Lung (tissue), 12 donors: Measurements from ENCODE around the gene OMP. TPM values are rescaled to one million over a fixed set of nuclear protein-coding genes. Genes with fewer than 3 reads are reported as not detected.

Source experiments
- ATAC-seq: fragments of 200-7000 bp; cut with Tn5 transposase; one replicate; pipeline ENCODE4 v1.9.1; 2020; ENCODE audit warnings: moderate number of reproducible peaks; ENCODE audit not compliant: insufficient read depth, low FRiP score
- DNase-seq, 3 donors: peaks; one replicate each; pipeline ENCODE4 v3.0.0-alpha.2; 2013 to 2017
- H3K27ac ChIP-seq, 2 donors: one replicate each; pipeline ENCODE4 v1.5.1; 2013; ENCODE audit warnings: mild to moderate bottlenecking in 2 of 2, moderate library complexity in 2 of 2, control low read depth in 1 of 2, inconsistent platforms in 1 of 2, low read depth in 1 of 2, low read length in 1 of 2
- H3K27me3 ChIP-seq, 3 donors: one replicate each; pipeline ENCODE4 v1.5.1; 2013; ENCODE audit warnings: low read length in 2 of 3; ENCODE audit not compliant: control insufficient read depth in 3 of 3, insufficient read depth in 3 of 3
- H3K36me3 ChIP-seq, 4 donors: one replicate each; pipeline ENCODE4 v1.5.1; 2013; ENCODE audit warnings: low read length in 4 of 4, mild to moderate bottlenecking in 1 of 4, moderate library complexity in 1 of 4; ENCODE audit not compliant: control insufficient read depth in 4 of 4, insufficient read depth in 4 of 4
- H3K4me1 ChIP-seq, 5 donors: one replicate each; pipeline ENCODE4 v1.5.1; 2013; ENCODE audit warnings: low read length in 5 of 5, mild to moderate bottlenecking in 2 of 5, moderate library complexity in 1 of 5; ENCODE audit not compliant: control insufficient read depth in 5 of 5, insufficient read depth in 5 of 5
- H3K4me3 ChIP-seq: one replicate; pipeline ENCODE4 v1.5.1; 2013; ENCODE audit warnings: mild to moderate bottlenecking, control low read depth, moderate library complexity
- H3K9ac ChIP-seq, 2 donors: one replicate each; pipeline ENCODE4 v1.5.1; 2013; ENCODE audit warnings: low read length in 2 of 2, control low read depth in 1 of 2; ENCODE audit not compliant: insufficient read depth in 1 of 2
- H3K9me3 ChIP-seq, 4 donors: one replicate each; pipeline ENCODE4 v1.5.1; 2013; ENCODE audit warnings: low read length in 3 of 4, mild to moderate bottlenecking in 1 of 4, moderate library complexity in 1 of 4; ENCODE audit not compliant: control insufficient read depth in 4 of 4, insufficient read depth in 3 of 4
- CTCF ChIP-seq: IDR thresholded peaks from 2 replicates; pipeline ENCODE4 v1.5.1; 2012; ENCODE audit warnings: mild to moderate bottlenecking; ENCODE audit errors: control extremely low read depth, extremely low read depth
- WGBS, 2 donors: extraction: QIAGEN DNeasy Blood & Tissue Kit; methylation state at CpG; one replicate each; pipeline ENCODE4 v1.1.7; 2013; 5-methylcytosine and 5-hydroxymethylcytosine counted together
- polyA plus RNA-seq, 2 donors: library from polyadenylated mRNA; stranded (reverse); fragments of 200-250 nt; gene quantifications; one replicate each; pipeline ENCODE4 v1.2.1, GENCODE V29; 2013
- total RNA-seq, 2 donors: library from RNA; depleted of rRNA in 1 of 2; stranded (reverse); fragments of >200 nt in 1 of 2; gene quantifications; one replicate each; pipeline ENCODE4 v1.2.1, GENCODE V29; 2014 to 2021
- donor health status: control.
- donor health status: control.
- donor health status: Bipolar disorder and iron deficiency.
- donor health status: healthy.
- donor health status: DM: yes; HTN: yes; CAD: no.

Gene OMP
- total and polyA plus RNA-seq, 4 donors: 0.37 to 0.74 (median 0.61) TPM; not detected in 1

GRCh38 chr11:77151804-77152509 lies 49.3 kb downstream of the OMP start:
- TF ChIP-seq CTCF: no peak
- 32 to 60% methylated on average over 10 of the region's 11 CpGs for WGBS, 2 donors
- ATAC-seq (no peak), DNase-seq (no peak)
- Histone ChIP-seq H3K9me3 (no peaks in the 10 kb centered on the region), H3K9ac (no peak overlapping the region), H3K27me3 (no peaks in the 10 kb centered on the region), H3K4me3 (no peak overlapping the region), H3K27ac (no peak overlapping the region), H3K4me1 (peaks cover 0 to 9% (median 3%) of the 10 kb centered on the region in 5 donors), H3K36me3 (no peaks in the 10 kb centered on the region)

- Histone ChIP-seq H3K9me3 (no peaks in the 10 kb centered on the region), H3K9ac (no peak overlapping the region), H3K27ac (no peak overlapping the region), H3K4me1 (peaks cover 0 to 6% (median 3%) of the 10 kb centered on the region in 5 donors), H3K4me3 (no peak overlapping the region), H3K36me3 (no peaks in the 10 kb centered on the region), H3K27me3 (no peaks in the 10 kb centered on the region)
- DNase-seq: peak; percentile 48 to 73 (median 58)
- TF ChIP-seq CTCF: no peak
- ATAC-seq: no peak
- WGBS, 2 donors: 50 to 72% methylated on average over 6 of the region's 6 CpGs
Measured at GRCh38 chr11:77152846-77153245, 50.2 kb downstream of the OMP start.

Other genes with a start within 250 kb of the OMP start
- 10 to 100 TPM; 14.4 to 37.0 TPM for gene ACER3, start 241.9 kb upstream of the OMP start, total RNA-seq
- 10 to 100 TPM in 1 of 2 donors, 1 to 10 TPM in 1; 7.9 to 11.1 TPM for gene ACER3, start 241.9 kb upstream of the OMP start, polyA plus RNA-seq
- gene B3GNT6, start 68.4 kb upstream of the OMP start, total RNA-seq: under 1 TPM; 0.34 to 0.77 TPM
- 1 to 10 TPM in 1 of 2 donors, under 1 TPM in 1; 0.18 to 1.6 TPM for gene B3GNT6, start 68.4 kb upstream of the OMP start, polyA plus RNA-seq
- gene CAPN5, start 35.9 kb upstream of the OMP start, total RNA-seq: 10 to 100 TPM; 14.7 to 16.1 TPM
- gene CAPN5, start 35.9 kb upstream of the OMP start, polyA plus RNA-seq: 1 to 10 TPM; 3.0 to 4.0 TPM
- 1 to 10 TPM; 4.4 to 8.3 TPM for gene MYO7A, start 25.4 kb downstream of the OMP start, total RNA-seq
- 10 to 100 TPM in 1 of 2 donors, 1 to 10 TPM in 1; 1.8 to 10.2 TPM for gene MYO7A, start 25.4 kb downstream of the OMP start, polyA plus RNA-seq
- not detected for gene GDPD4, start 198.8 kb downstream of the OMP start, total RNA-seq
- not detected for gene GDPD4, start 198.8 kb downstream of the OMP start, polyA plus RNA-seq